GM21737 (cell line): ENCODE measurements around the gene TAS2R14.

Experiments
- ATAC-seq: cut with Tn5 transposase; IDR thresholded peaks from one replicate; pipeline ENCODE4 v1.9.1; 2021; ENCODE audit warnings: mild to moderate bottlenecking, moderate library complexity; ENCODE audit not compliant: unreplicated experiment

TAS2R14 gene

GRCh38 chr12:10910380-10910779 is 28.7 kb downstream of the TAS2R14 start:
- ATAC-seq, result no peak

- ATAC-seq, result no peak
Observed at GRCh38 chr12:10909462-10909861, 29.6 kb downstream of the TAS2R14 start, which contains the start of gene TAS2R13. TSS of gene TAS2R13 (minus strand) at chr12:10909562. CDS start at chr12:10909298, 264 bp downstream.

GRCh38 chr12:10904686-10905085 is 34.4 kb downstream of the TAS2R14 start:
- ATAC-seq, result no peak

- ATAC-seq, result no peak
Observed at GRCh38 chr12:10901427-10901826, 37.6 kb downstream of the TAS2R14 start.

- ATAC-seq, result no peak
Observed at GRCh38 chr12:10900972-10901371, 38.1 kb downstream of the TAS2R14 start.

DNA sequence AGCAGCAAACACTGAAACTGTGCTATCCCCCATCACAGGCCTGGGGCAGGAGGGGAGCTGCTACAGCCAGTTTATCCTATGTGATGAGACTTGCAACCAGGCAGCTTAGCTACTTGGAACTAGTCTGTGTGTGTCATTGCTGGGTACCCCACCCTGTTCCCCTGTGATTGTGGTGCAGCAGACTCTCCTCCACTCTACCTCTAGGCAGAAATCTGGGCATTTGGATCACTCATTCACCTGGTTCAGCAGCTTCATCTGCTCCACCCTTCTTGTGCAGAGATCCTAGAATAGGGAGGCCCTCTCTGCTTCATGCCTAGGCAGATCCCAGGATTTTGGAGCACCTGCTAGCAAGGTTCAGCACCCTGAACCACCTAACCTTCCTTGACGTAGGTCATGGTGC is 38.5 kb downstream of the TAS2R14 start:
- ATAC-seq, result no peak

- ATAC-seq, result no peak
Observed at GRCh38 chr12:10896854-10897253, 42.2 kb downstream of the TAS2R14 start.

- no peak for ATAC-seq
Observed at GRCh38 chr12:10891937-10892336, 47.1 kb downstream of the TAS2R14 start.

- no peak for ATAC-seq
Observed at GRCh38 chr12:10889226-10889625, 49.8 kb downstream of the TAS2R14 start.
